ENCODE measurements around the gene NAE1. TPM values are rescaled to one million over a fixed set of nuclear protein-coding genes. Genes with fewer than 3 reads are reported as not detected.

Gene NAE1
- total RNA-seq, 1 donor from 2014 or later = 65.0 TPM

Other genes with a start within 250 kb of the NAE1 start
- gene CMTM3, start 226.3 kb downstream of the NAE1 start, total RNA-seq = 62.0 and 62.4 TPM in 2 replicates
- 20.2 and 20.9 TPM in 2 replicates for gene CMTM4, start 134.2 kb downstream of the NAE1 start, total RNA-seq
- 133 and 150 TPM in 2 replicates for gene DYNC1LI2, start 79.4 kb downstream of the NAE1 start, total RNA-seq
- 0.16 and 0.50 TPM in 2 replicates for gene TERB1, start 29.4 kb downstream of the NAE1 start, total RNA-seq
- gene CA7, start 13.4 kb upstream of the NAE1 start, total RNA-seq = not detected in 2 replicates
- gene PDP2, start 49.5 kb upstream of the NAE1 start, total RNA-seq = 12.1 and 16.8 TPM in 2 replicates
- not detected in 2 replicates for gene CDH16, start 87.9 kb upstream of the NAE1 start, total RNA-seq
- gene RRAD, start 94.6 kb upstream of the NAE1 start, total RNA-seq = 10.2 and 12.1 TPM in 2 replicates
- gene CIAO2B, start 103.4 kb upstream of the NAE1 start, total RNA-seq = 69.5 and 75.6 TPM in 2 replicates
- gene CES2, start 104.5 kb upstream of the NAE1 start, total RNA-seq = 22.9 and 28.8 TPM in 2 replicates
- gene CES3, start 130.3 kb upstream of the NAE1 start, total RNA-seq = 0.77 and 1.5 TPM in 2 replicates
- 1.2 TPM in 2 replicates for gene CES4A, start 157.6 kb upstream of the NAE1 start, total RNA-seq
- 94.8 and 104 TPM in 2 replicates for gene CBFB, start 198.2 kb upstream of the NAE1 start, total RNA-seq